Adrenal gland (tissue), 5 donors: Measurements from ENCODE around the gene CCDC83.

Experiments used
- CTCF ChIP-seq, 6 experiments: fragments of 450-650 bp in 4 of 6; fragments of 200-600 bp in 2 of 6; sonication (generic) in 1 of 6; IDR thresholded peaks; 1 replicate in 5 of 6; 2 replicates in 1 of 6; pipeline versions ENCODE4 v1.5.1 to v1.8.0; 2016 to 2021; ENCODE audit warnings: antibody characterized with exemption in 6 of 6, mild to moderate bottlenecking in 2 of 6, moderate library complexity in 1 of 6
- POLR2A ChIP-seq, 2 donors: fragments of 450-650 bp; IDR thresholded peaks; one replicate each; pipeline ENCODE4 v1.6.1; 2017; ENCODE audit warnings: antibody characterized with exemption in 2 of 2, mild to moderate bottlenecking in 2 of 2, moderate library complexity in 1 of 2
- donor health status: DM: no; HTN: no; CAD: no.

GRCh38 chr11:85847436-85847835 is 7.7 kb upstream of the CCDC83 start:
- TF ChIP-seq CTCF (IDR thresholded peaks at IDR 0.05) (no peak), POLR2A (IDR thresholded peaks at IDR 0.05) (no peak)
